Measurements from ENCODE around the gene CRB3. TPM values are rescaled to one million over a fixed set of nuclear protein-coding genes. Genes with fewer than 3 reads are reported as not detected.

CRB3 gene
- total and polyA plus RNA-seq, 9 of the 15 experiments (the other 6 are each of a cell fraction or from before 2014, with no cell fraction given): 0.49 TPM; not detected in 8

DNA sequence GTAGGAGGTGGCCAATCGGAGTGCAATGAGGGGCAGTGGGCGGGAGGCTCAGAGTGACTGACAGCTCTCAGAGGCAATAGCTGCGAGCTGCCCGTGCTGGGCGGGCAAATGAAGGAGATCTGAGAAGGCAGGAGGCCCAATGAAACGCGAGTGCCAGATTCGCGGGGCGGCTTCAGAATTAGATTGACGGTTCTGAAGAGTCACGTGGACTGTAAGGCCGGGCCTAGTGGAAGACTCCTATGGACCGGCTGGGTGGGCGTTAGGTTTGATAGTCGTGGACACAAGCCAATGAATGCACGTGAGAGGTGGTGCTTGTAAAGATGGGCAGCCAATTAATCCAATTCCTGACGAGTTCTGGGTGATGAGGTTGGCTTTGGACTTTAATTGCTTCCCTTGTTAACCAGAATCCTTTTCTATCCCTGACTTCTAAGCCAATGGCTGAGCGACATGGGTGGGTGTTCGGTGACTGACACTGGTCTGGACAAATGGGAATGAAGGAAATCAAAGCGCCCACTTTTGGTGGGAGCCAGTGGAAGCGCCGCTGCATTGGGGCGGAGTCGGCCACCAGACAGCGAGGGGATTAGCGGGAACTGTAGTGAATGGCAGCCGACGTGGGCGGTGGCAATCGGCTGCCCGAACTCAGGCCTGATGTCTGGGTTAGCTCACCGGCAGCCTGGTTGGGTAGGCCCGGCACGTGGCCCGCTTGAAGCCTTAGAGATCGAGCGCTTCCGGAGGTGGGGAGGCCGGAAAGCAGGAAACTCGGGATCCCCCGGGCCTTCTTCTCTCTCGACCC is 38.9 kb upstream of the CRB3 start (continued):
- TF ChIP-seq CBX8 (IDR thresholded peaks at IDR 0.05; ENCODE audit: borderline replicate concordance, extremely low read depth, low read depth, low read length, poor library complexity, severe bottlenecking): no peak
- TF ChIP-seq HSF4 (CRISPR knock-in tag; IDR thresholded peaks at IDR 0.05; ENCODE audit: borderline replicate concordance): no peak
- no peak for TF ChIP-seq HMG20A (CRISPR knock-in tag; conservative IDR thresholded peaks at IDR 0.05)
- TF ChIP-seq, protein P1, sequence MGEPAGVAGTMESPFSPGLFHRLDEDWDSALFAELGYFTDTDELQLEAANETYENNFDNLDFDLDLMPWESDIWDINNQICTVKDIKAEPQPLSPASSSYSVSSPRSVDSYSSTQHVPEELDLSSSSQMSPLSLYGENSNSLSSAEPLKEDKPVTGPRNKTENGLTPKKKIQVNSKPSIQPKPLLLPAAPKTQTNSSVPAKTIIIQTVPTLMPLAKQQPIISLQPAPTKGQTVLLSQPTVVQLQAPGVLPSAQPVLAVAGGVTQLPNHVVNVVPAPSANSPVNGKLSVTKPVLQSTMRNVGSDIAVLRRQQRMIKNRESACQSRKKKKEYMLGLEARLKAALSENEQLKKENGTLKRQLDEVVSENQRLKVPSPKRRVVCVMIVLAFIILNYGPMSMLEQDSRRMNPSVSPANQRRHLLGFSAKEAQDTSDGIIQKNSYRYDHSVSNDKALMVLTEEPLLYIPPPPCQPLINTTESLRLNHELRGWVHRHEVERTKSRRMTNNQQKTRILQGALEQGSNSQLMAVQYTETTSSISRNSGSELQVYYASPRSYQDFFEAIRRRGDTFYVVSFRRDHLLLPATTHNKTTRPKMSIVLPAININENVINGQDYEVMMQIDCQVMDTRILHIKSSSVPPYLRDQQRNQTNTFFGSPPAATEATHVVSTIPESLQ (CRISPR knock-in tag; IDR thresholded peaks at IDR 0.05): peak; percentile 99
- no peak for TF ChIP-seq ZNF274 (IDR thresholded peaks at IDR 0.05; ENCODE audit: borderline replicate concordance, low read depth, low read length)
- TF ChIP-seq ZNF589 (CRISPR knock-in tag; IDR thresholded peaks at IDR 0.05; ENCODE audit: low read depth): peak; percentile 95
- no peak for TF ChIP-seq SAFB (IDR thresholded peaks at IDR 0.05; ENCODE audit: borderline replicate concordance, low read depth, low read length)
- TF ChIP-seq, protein P2, sequence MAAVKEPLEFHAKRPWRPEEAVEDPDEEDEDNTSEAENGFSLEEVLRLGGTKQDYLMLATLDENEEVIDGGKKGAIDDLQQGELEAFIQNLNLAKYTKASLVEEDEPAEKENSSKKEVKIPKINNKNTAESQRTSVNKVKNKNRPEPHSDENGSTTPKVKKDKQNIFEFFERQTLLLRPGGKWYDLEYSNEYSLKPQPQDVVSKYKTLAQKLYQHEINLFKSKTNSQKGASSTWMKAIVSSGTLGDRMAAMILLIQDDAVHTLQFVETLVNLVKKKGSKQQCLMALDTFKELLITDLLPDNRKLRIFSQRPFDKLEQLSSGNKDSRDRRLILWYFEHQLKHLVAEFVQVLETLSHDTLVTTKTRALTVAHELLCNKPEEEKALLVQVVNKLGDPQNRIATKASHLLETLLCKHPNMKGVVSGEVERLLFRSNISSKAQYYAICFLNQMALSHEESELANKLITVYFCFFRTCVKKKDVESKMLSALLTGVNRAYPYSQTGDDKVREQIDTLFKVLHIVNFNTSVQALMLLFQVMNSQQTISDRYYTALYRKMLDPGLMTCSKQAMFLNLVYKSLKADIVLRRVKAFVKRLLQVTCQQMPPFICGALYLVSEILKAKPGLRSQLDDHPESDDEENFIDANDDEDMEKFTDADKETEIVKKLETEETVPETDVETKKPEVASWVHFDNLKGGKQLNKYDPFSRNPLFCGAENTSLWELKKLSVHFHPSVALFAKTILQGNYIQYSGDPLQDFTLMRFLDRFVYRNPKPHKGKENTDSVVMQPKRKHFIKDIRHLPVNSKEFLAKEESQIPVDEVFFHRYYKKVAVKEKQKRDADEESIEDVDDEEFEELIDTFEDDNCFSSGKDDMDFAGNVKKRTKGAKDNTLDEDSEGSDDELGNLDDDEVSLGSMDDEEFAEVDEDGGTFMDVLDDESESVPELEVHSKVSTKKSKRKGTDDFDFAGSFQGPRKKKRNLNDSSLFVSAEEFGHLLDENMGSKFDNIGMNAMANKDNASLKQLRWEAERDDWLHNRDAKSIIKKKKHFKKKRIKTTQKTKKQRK (IDR thresholded peaks at IDR 0.05; ENCODE audit: borderline replicate concordance, low read depth, low read length): peak; percentile 96
- peak; percentile 98 for TF ChIP-seq LCOR (CRISPR knock-in tag; IDR thresholded peaks at IDR 0.05)
- TF ChIP-seq POLR2B (IDR thresholded peaks at IDR 0.05; ENCODE audit: low read depth, partially characterized antibody): no peak
- peak; percentile 96 for TF ChIP-seq HDAC8 (tag; IDR thresholded peaks at IDR 0.05)
- TF ChIP-seq, protein P3, sequence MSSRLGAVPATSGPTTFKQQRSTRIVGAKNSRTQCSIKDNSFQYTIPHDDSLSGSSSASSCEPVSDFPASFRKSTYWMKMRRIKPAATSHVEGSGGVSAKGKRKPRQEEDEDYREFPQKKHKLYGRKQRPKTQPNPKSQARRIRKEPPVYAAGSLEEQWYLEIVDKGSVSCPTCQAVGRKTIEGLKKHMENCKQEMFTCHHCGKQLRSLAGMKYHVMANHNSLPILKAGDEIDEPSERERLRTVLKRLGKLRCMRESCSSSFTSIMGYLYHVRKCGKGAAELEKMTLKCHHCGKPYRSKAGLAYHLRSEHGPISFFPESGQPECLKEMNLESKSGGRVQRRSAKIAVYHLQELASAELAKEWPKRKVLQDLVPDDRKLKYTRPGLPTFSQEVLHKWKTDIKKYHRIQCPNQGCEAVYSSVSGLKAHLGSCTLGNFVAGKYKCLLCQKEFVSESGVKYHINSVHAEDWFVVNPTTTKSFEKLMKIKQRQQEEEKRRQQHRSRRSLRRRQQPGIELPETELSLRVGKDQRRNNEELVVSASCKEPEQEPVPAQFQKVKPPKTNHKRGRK (tag; IDR thresholded peaks at IDR 0.05): no peak
- TF ChIP-seq, protein P4, sequence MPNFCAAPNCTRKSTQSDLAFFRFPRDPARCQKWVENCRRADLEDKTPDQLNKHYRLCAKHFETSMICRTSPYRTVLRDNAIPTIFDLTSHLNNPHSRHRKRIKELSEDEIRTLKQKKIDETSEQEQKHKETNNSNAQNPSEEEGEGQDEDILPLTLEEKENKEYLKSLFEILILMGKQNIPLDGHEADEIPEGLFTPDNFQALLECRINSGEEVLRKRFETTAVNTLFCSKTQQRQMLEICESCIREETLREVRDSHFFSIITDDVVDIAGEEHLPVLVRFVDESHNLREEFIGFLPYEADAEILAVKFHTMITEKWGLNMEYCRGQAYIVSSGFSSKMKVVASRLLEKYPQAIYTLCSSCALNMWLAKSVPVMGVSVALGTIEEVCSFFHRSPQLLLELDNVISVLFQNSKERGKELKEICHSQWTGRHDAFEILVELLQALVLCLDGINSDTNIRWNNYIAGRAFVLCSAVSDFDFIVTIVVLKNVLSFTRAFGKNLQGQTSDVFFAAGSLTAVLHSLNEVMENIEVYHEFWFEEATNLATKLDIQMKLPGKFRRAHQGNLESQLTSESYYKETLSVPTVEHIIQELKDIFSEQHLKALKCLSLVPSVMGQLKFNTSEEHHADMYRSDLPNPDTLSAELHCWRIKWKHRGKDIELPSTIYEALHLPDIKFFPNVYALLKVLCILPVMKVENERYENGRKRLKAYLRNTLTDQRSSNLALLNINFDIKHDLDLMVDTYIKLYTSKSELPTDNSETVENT (CRISPR knock-in tag; IDR thresholded peaks at IDR 0.05): 0 out of 2 replicates have a peak, but pooled peaks have one; percentile 30
- TF ChIP-seq ZBTB8A (IDR thresholded peaks at IDR 0.05; ENCODE audit: partially characterized antibody): no peak
- TF ChIP-seq XRCC5 (IDR thresholded peaks at IDR 0.05; ENCODE audit: low read depth, low read length): no peak; the same call in 1 of the 2 replicates
- peak; percentile 67; the same call in 1 of the 2 replicates for TF ChIP-seq MECOM (CRISPR knock-in tag; IDR thresholded peaks at IDR 0.05)
- TF ChIP-seq MTF1 (CRISPR knock-in tag; IDR thresholded peaks at IDR 0.05; ENCODE audit: borderline replicate concordance): no peak

Data from K562 (cell line).